H1 (cell line): ENCODE measurements around the gene MLPH. TPM values are rescaled to one million over a fixed set of nuclear protein-coding genes. Genes with fewer than 3 reads are reported as not detected.

Source experiments
- CTCF ChIA-PET: fragments of 300-600 bp; sonication (Branson Sonifier 250); formaldehyde crosslinking; loops from one replicate; lab custom pipeline; 2021; ENCODE audit not compliant: partially characterized antibody; lab: Charles Lee
- POLR2A ChIA-PET: fragments of 300-600 bp; sonication (Branson Sonifier 250); formaldehyde crosslinking; loops from one replicate; lab custom pipeline; 2021; ENCODE audit warnings: inconsistent platforms; ENCODE audit not compliant: partially characterized antibody; lab: Charles Lee
- DNase-seq, 2 experiments: peaks; one replicate each; pipeline versions ENCODE4 v3.0.0 to v3.0.0-alpha.2; 2010 to 2022; ENCODE audit warnings: low spot score in 2 of 2, low read depth in 1 of 2, mixed read lengths in 1 of 2
- FAIRE-seq: peaks from 2 replicates; lab custom pipeline; 2011; peaks lifted over from hg19 to GRCh38; lab: Jason Lieb, UNC
- H2AFZ ChIP-seq: 2 replicates; pipeline ENCODE4 v1.8.1; 2012; ENCODE audit warnings: low read length, inconsistent platforms
- H2AK5ac ChIP-seq: 2 replicates; pipeline ENCODE4 v1.6.1; 2013; ENCODE audit warnings: low read depth, low read length
- H2BK120ac ChIP-seq: replicated peaks from 2 replicates; pipeline ENCODE3; 2013; ENCODE audit warnings: low read depth, low read length, inconsistent platforms
- H2BK12ac ChIP-seq: 2 replicates; pipeline ENCODE4 v1.6.1; 2013; ENCODE audit warnings: low read depth, low read length
- H2BK15ac ChIP-seq: 2 replicates; pipeline ENCODE4 v1.6.1; 2013; ENCODE audit warnings: low read length
- H2BK20ac ChIP-seq: 2 replicates; pipeline ENCODE4 v1.6.1; 2013; ENCODE audit warnings: low read length
- H2BK5ac ChIP-seq: 2 replicates; pipeline ENCODE4 v1.6.1; 2013; ENCODE audit warnings: low read depth, low read length
- H3K14ac ChIP-seq: 2 replicates; pipeline ENCODE4 v1.6.1; 2013; ENCODE audit warnings: inconsistent platforms; ENCODE audit not compliant: insufficient read length
- H3K18ac ChIP-seq: 2 replicates; pipeline ENCODE4 v1.6.1; 2013; ENCODE audit warnings: low read length; ENCODE audit errors: extremely low read depth
- H3K23ac ChIP-seq: 2 replicates; pipeline ENCODE4 v1.6.1; 2013; ENCODE audit warnings: inconsistent platforms; ENCODE audit not compliant: insufficient read length
- H3K23me2 ChIP-seq: 2 replicates; pipeline ENCODE4 v1.6.1; 2013; ENCODE audit warnings: low read depth, low read length
- H3K27ac ChIP-seq: 2 replicates; pipeline ENCODE4 v1.6.1; 2011; ENCODE audit warnings: low read depth, low read length, inconsistent platforms
- H3K27me3 ChIP-seq, 4 experiments: replicated peaks in 1 of 4; 1 replicate in 1 of 4; 2 replicates in 3 of 4; pipeline versions ENCODE4 v1.6.1 to v1.8.1; 2011 to 2013; ENCODE audit warnings: low read length in 3 of 4, mild to moderate bottlenecking in 3 of 4, inconsistent platforms in 2 of 4, mixed read lengths in 2 of 4, moderate library complexity in 1 of 4; ENCODE audit not compliant: control insufficient read depth in 3 of 4, insufficient read depth in 3 of 4; ENCODE audit errors: extremely low read depth in 1 of 4
- H3K36me3 ChIP-seq, 4 experiments: 2 replicates each; pipeline versions ENCODE4 v1.6.1 to v1.8.1; 2011 to 2013; ENCODE audit warnings: mild to moderate bottlenecking in 4 of 4, low read length in 3 of 4, moderate library complexity in 2 of 4, control low read depth in 1 of 4, inconsistent platforms in 1 of 4; ENCODE audit not compliant: insufficient read depth in 4 of 4, control insufficient read depth in 2 of 4
- H3K4ac ChIP-seq: replicated peaks from 2 replicates; pipeline ENCODE3; 2013; ENCODE audit warnings: low read length, low read depth, mixed read lengths, inconsistent platforms; ENCODE audit not compliant: insufficient read length
- H3K4me1 ChIP-seq, 4 experiments: replicated peaks in 1 of 4; 1 replicate in 1 of 4; 2 replicates in 3 of 4; pipeline versions ENCODE4 v1.6.1 to v1.8.1; 2011 to 2013; ENCODE audit warnings: low read length in 3 of 4, inconsistent platforms in 2 of 4, mixed read lengths in 1 of 4; ENCODE audit not compliant: insufficient read depth in 4 of 4, control insufficient read depth in 3 of 4
- H3K4me2 ChIP-seq, 2 experiments: 2 replicates each; pipeline versions ENCODE4 v1.6.1 to v1.8.1; 2011 to 2013; ENCODE audit warnings: low read depth in 2 of 2, low read length in 2 of 2, control low read depth in 1 of 2, inconsistent platforms in 1 of 2, mild to moderate bottlenecking in 1 of 2; ENCODE audit not compliant: insufficient read depth in 1 of 2
- H3K4me3 ChIP-seq, 4 experiments: fragments of 200-600, 300-600 bp in 1 of 4; sonication (generic), shearing (Covaris generic), sonication (Bioruptor Twin) in 1 of 4; 2 replicates each; pipeline versions ENCODE4 v1.5.1 to v1.8.1; 2011 to 2016; ENCODE audit warnings: low read length in 4 of 4, low read depth in 3 of 4, control low read depth in 2 of 4, inconsistent platforms in 2 of 4, mild to moderate bottlenecking in 2 of 4, mixed read lengths in 1 of 4, moderate library complexity in 1 of 4; ENCODE audit not compliant: insufficient read depth in 2 of 4; ENCODE audit errors: extremely low read depth in 1 of 4
- H3K56ac ChIP-seq: replicated peaks from 2 replicates; pipeline ENCODE3; 2013; ENCODE audit warnings: low read depth, mild to moderate bottlenecking, mixed read lengths, low read length, inconsistent platforms; ENCODE audit not compliant: insufficient read length
- H3K79me1 ChIP-seq: 2 replicates; pipeline ENCODE4 v1.6.1; 2013; ENCODE audit warnings: low read depth, low read length, control low read depth
- H3K79me2 ChIP-seq, 2 experiments: 2 replicates each; pipeline versions ENCODE4 v1.6.1 to v1.8.1; 2012 to 2013; ENCODE audit warnings: low read length in 2 of 2, mild to moderate bottlenecking in 2 of 2, inconsistent platforms in 1 of 2; ENCODE audit not compliant: insufficient read depth in 2 of 2, control insufficient read depth in 1 of 2
- H3K9ac ChIP-seq, 4 experiments: replicated peaks in 1 of 4; 1 replicate in 1 of 4; 2 replicates in 3 of 4; pipeline versions ENCODE4 v1.6.1 to v1.8.1; 2011 to 2013; ENCODE audit warnings: low read depth in 3 of 4, low read length in 3 of 4, control low read depth in 2 of 4, mild to moderate bottlenecking in 2 of 4, moderate library complexity in 2 of 4, inconsistent platforms in 1 of 4; ENCODE audit errors: extremely low read depth in 1 of 4
- H3K9me3 ChIP-seq, 2 experiments: 2 replicates each; pipeline versions ENCODE4 v1.6.1 to v1.8.1; 2012 to 2013; ENCODE audit warnings: mild to moderate bottlenecking in 2 of 2, moderate library complexity in 2 of 2, control low read depth in 1 of 2, inconsistent platforms in 1 of 2, low read depth in 1 of 2, low read length in 1 of 2, mixed read lengths in 1 of 2; ENCODE audit not compliant: insufficient read depth in 2 of 2
- H4K20me1 ChIP-seq, 2 experiments: replicated peaks in 1 of 2; 2 replicates each; pipeline versions ENCODE3 to v1.8.1; 2011 to 2013; ENCODE audit warnings: inconsistent platforms in 2 of 2, low read length in 2 of 2, mild to moderate bottlenecking in 1 of 2; ENCODE audit not compliant: insufficient read depth in 2 of 2, control insufficient read depth in 1 of 2
- H4K5ac ChIP-seq: 2 replicates; pipeline ENCODE4 v1.6.1; 2013; ENCODE audit warnings: low read length, low read depth, mixed read lengths, inconsistent platforms; ENCODE audit not compliant: insufficient read length
- H4K8ac ChIP-seq: 2 replicates; pipeline ENCODE4 v1.8.0; 2013; ENCODE audit warnings: mild to moderate bottlenecking, moderate library complexity, low read length, inconsistent platforms; ENCODE audit not compliant: insufficient read depth; ENCODE audit errors: extremely low read depth
- H4K91ac ChIP-seq: replicated peaks from 2 replicates; pipeline ENCODE3; 2013; ENCODE audit warnings: low read length, mixed read lengths, inconsistent platforms; ENCODE audit not compliant: insufficient read length
- CTCF ChIP-seq, 3 experiments: IDR thresholded peaks; 1 replicate in 2 of 3; 2 replicates in 1 of 3; pipeline versions ENCODE4 v1.5.1 to v1.6.1; 2011; ENCODE audit warnings: low read length in 3 of 3, mild to moderate bottlenecking in 3 of 3, inconsistent platforms in 2 of 3, low read depth in 1 of 3, moderate library complexity in 1 of 3; ENCODE audit not compliant: insufficient read depth in 1 of 3; ENCODE audit errors: control extremely low read depth in 1 of 3
- NANOG ChIP-seq: IDR thresholded peaks from 2 replicates; pipeline ENCODE4 v1.6.1; 2011; ENCODE audit warnings: low read length, low read depth, mild to moderate bottlenecking, inconsistent platforms; ENCODE audit not compliant: insufficient read depth, poor library complexity, severe bottlenecking
- PHF8 ChIP-seq: fragments of 200-600 bp; sonication (generic); conservative IDR thresholded peaks from 2 replicates; pipeline ENCODE4 v1.7.1; 2012; ENCODE audit warnings: low read depth, mild to moderate bottlenecking, inconsistent platforms, low read length, moderate library complexity
- SP1 ChIP-seq: IDR thresholded peaks from 2 replicates; pipeline ENCODE4 v1.6.1; 2011; ENCODE audit warnings: low read depth, low read length
- TAF7 ChIP-seq: optimal IDR thresholded peaks from 2 replicates; pipeline ENCODE3; 2011; ENCODE audit warnings: low read depth, mild to moderate bottlenecking, inconsistent platforms, low read length, moderate library complexity, borderline replicate concordance
- WGBS, 2 experiments: shearing (Covaris generic) in 1 of 2; methylation state at CpG; one replicate each; pipeline versions ENCODE4 v1.1.6 to v1.1.7; 2013 to 2015; ENCODE audit warnings: low lambda C conversion rate in 2 of 2, mixed read lengths in 2 of 2, inconsistent platforms in 1 of 2, low coverage in 1 of 2, missing lambda C conversion rate in 1 of 2; ENCODE audit not compliant: insufficient replicate concordance in 2 of 2, insufficient coverage in 1 of 2, insufficient read length in 1 of 2; ENCODE audit errors: extremely low coverage in 1 of 2, missing lambda C conversion rate in 1 of 2; 5-methylcytosine and 5-hydroxymethylcytosine counted together
- polyA plus RNA-seq, 7 experiments: library from polyadenylated mRNA; depleted of rRNA in 3 of 7; stranded (reverse) in 5 of 7; unstranded in 2 of 7; fragments of >200 nt in 5 of 7; fragments of 200-250 nt in 2 of 7; gene quantifications; 1 replicate in 5 of 7; 2 replicates in 1 of 7; 4 replicates in 1 of 7; pipeline versions ENCODE4 v1.2.1 to v1.2.3, GENCODE V29; 2011 to 2013; ENCODE audit warnings: missing spikeins in 2 of 7, mixed read lengths in 2 of 7
- total RNA-seq: library from RNA; stranded (reverse); fragmentation: NEBNext Ultra II Directional; extraction: Animal tissue kit (Norgen Biotek cat#: 25700); gene quantifications from 2 replicates; pipeline ENCODE4 v1.2.1, GENCODE V29; 2021

The MLPH gene
- total and polyA plus RNA-seq, 2 of the 8 experiments (the other 6 are each of a cell fraction or from before 2014, with no cell fraction given): 12.7 to 17.0 TPM

- H2BK120ac ChIP-seq: no peak overlapping the region
- H2BK12ac ChIP-seq: no peak overlapping the region
- no peak overlapping the region for H3K4me3 ChIP-seq
- no peak overlapping the region for H3K9ac ChIP-seq
- H4K20me1 ChIP-seq: no peaks in the 10 kb centered on the region
- no peaks in the 10 kb centered on the region for H3K23me2 ChIP-seq
- no peak overlapping the region for H4K91ac ChIP-seq
- CTCF ChIA-PET: interaction anchor here (0.8 to 1.9 kb wide), 5 partner anchors 13 to 199 kb away, joined by 3 to 12 read pairs (median 5); no protein-coding TSS in a partner anchor
- no peak overlapping the region for H3K4ac ChIP-seq
- H2AFZ ChIP-seq: no peak overlapping the region
- peaks cover 0 to 2% of the 10 kb centered on the region in 2 experiments; a peak in 1 of 4 replicates for H3K79me2 ChIP-seq
- H4K8ac ChIP-seq: no peak overlapping the region
- peaks cover 9 to 13% of the 10 kb centered on the region in 2 experiments for H3K9me3 ChIP-seq
- H3K23ac ChIP-seq: no peak overlapping the region
- no peak overlapping the region for H3K4me2 ChIP-seq
- H2BK15ac ChIP-seq: no peak overlapping the region
- H2AK5ac ChIP-seq: no peak overlapping the region
- no peak overlapping the region for H3K27ac ChIP-seq
- H3K27me3 ChIP-seq: no peaks in the 10 kb centered on the region
- WGBS, 2 experiments: 89% methylated on average over 5 of the region's 5 CpGs; no CpG with 5 or more reads in 1 of the 2 experiments
- H3K36me3 ChIP-seq: peaks cover 0 to 20% (median 9%) of the 10 kb centered on the region in 4 experiments; a peak in 6 of 8 replicates
- H2BK5ac ChIP-seq: no peak overlapping the region
- H3K14ac ChIP-seq: no peak overlapping the region
- H3K56ac ChIP-seq: no peak overlapping the region
- no peak overlapping the region for H3K18ac ChIP-seq
- no peak overlapping the region for H4K5ac ChIP-seq
- H3K4me1 ChIP-seq: peaks cover 9 to 20% (median 10%) of the 10 kb centered on the region in 4 experiments
- FAIRE-seq (no peak), DNase-seq (no peak)
- no peak overlapping the region for H2BK20ac ChIP-seq
- no peaks in the 10 kb centered on the region; the same call in 1 of the 2 replicates for H3K79me1 ChIP-seq
- POLR2A ChIA-PET: no interaction called here
- TF ChIP-seq CTCF (IDR thresholded peaks at IDR 0.05; ENCODE audit: control extremely low read depth in 1 of 3, insufficient read depth in 1 of 3, low read depth in 1 of 3, low read length in 3 of 3) (no peak), TAF7 (no peak), PHF8 (no peak), SP1 (no peak), NANOG (no peak)
Observed at GRCh38 chr2:237494066-237494465, 7.0 kb downstream of the MLPH start.
